Putamen (tissue), 1 donor: ENCODE data around the gene ATP8A2.
A peak's percentile ranks its signal among the peaks of the same experiment; 100 is the strongest.

Source experiments
- DNase-seq: peaks from one replicate; pipeline ENCODE4 v3.0.0-alpha.2; 2016; ENCODE audit warnings: low spot score

The ATP8A2 gene

GRCh38 chr13:25686831-25687470 is 315.2 kb downstream of the ATP8A2 start:
- DNase-seq = no peak

- no peak for DNase-seq
Measured at GRCh38 chr13:25687471-25688225, 315.9 kb downstream of the ATP8A2 start.

GRCh38 chr13:25688536-25688935 is 316.8 kb downstream of the ATP8A2 start:
- DNase-seq = no peak

- DNase-seq = no peak
Measured at GRCh38 chr13:25689539-25689938, 317.8 kb downstream of the ATP8A2 start.

GRCh38 chr13:25690582-25690981 is 318.8 kb downstream of the ATP8A2 start:
- no peak for DNase-seq

- no peak for DNase-seq
Measured at GRCh38 chr13:25691654-25692053, 319.9 kb downstream of the ATP8A2 start.

- DNase-seq = no peak
Measured at GRCh38 chr13:25692099-25692498, 320.3 kb downstream of the ATP8A2 start.

GRCh38 chr13:25699056-25699455 is 327.3 kb downstream of the ATP8A2 start:
- DNase-seq = no peak

GRCh38 chr13:25699600-25699999 is 327.8 kb downstream of the ATP8A2 start:
- DNase-seq = no peak

GRCh38 chr13:25701304-25701703 is 329.5 kb downstream of the ATP8A2 start:
- DNase-seq = no peak

GRCh38 chr13:25702386-25702785 is 330.6 kb downstream of the ATP8A2 start:
- DNase-seq = no peak

GRCh38 chr13:25707726-25708125 is 336.0 kb downstream of the ATP8A2 start:
- DNase-seq = no peak

GRCh38 chr13:25708268-25708667 is 336.5 kb downstream of the ATP8A2 start:
- DNase-seq = peak; percentile 15

- no peak for DNase-seq
Measured at GRCh38 chr13:25709088-25709487, 337.3 kb downstream of the ATP8A2 start.

GRCh38 chr13:25715760-25716159 is 344.0 kb downstream of the ATP8A2 start:
- no peak for DNase-seq

GRCh38 chr13:25717666-25718197 is 346.0 kb downstream of the ATP8A2 start:
- DNase-seq = no peak

- no peak for DNase-seq
Measured at GRCh38 chr13:25719666-25720065, 347.9 kb downstream of the ATP8A2 start.

GRCh38 chr13:25722893-25723292 is 351.1 kb downstream of the ATP8A2 start:
- DNase-seq = no peak

GRCh38 chr13:25725104-25725503 is 353.3 kb downstream of the ATP8A2 start:
- DNase-seq = no peak

- DNase-seq = no peak
Measured at GRCh38 chr13:25727250-25727649, 355.5 kb downstream of the ATP8A2 start.

GRCh38 chr13:25727810-25728209 is 356.0 kb downstream of the ATP8A2 start:
- no peak for DNase-seq

GRCh38 chr13:25729201-25729600 is 357.4 kb downstream of the ATP8A2 start:
- DNase-seq = no peak

GRCh38 chr13:25731037-25731436 is 359.3 kb downstream of the ATP8A2 start:
- DNase-seq = no peak
